Astrocyte of the cerebellum (primary cell): Measurements from ENCODE around the gene SHISAL2A.

Experiments
- DNase-seq: peaks from one replicate; pipeline ENCODE4 v3.0.0-alpha.2; 2011; ENCODE audit warnings: low read depth
- H3K4me3 ChIP-seq: 2 replicates; pipeline ENCODE4 v1.5.1; 2011; ENCODE audit warnings: mild to moderate bottlenecking, low read depth, low read length, moderate library complexity
- in situ Hi-C: cut with HindIII; loops from 2 replicates; pipeline ENCODE4 v1.10.0; 2017; ENCODE audit warnings: low sequenced_read_pairs
- TF ChIP-seq, protein P1 (sequence below): IDR thresholded peaks from 2 replicates; pipeline ENCODE4 v1.5.1; 2012; ENCODE audit warnings: low read length, low read depth, moderate library complexity, mild to moderate bottlenecking; ENCODE audit errors: missing control alignments

Gene SHISAL2A

GRCh38 chr1:52601519-52601918 lies 31.4 kb upstream of the SHISAL2A start:
- no peak overlapping the region for H3K4me3 ChIP-seq
- in situ Hi-C loops = no loop called here
- TF ChIP-seq, protein P1, sequence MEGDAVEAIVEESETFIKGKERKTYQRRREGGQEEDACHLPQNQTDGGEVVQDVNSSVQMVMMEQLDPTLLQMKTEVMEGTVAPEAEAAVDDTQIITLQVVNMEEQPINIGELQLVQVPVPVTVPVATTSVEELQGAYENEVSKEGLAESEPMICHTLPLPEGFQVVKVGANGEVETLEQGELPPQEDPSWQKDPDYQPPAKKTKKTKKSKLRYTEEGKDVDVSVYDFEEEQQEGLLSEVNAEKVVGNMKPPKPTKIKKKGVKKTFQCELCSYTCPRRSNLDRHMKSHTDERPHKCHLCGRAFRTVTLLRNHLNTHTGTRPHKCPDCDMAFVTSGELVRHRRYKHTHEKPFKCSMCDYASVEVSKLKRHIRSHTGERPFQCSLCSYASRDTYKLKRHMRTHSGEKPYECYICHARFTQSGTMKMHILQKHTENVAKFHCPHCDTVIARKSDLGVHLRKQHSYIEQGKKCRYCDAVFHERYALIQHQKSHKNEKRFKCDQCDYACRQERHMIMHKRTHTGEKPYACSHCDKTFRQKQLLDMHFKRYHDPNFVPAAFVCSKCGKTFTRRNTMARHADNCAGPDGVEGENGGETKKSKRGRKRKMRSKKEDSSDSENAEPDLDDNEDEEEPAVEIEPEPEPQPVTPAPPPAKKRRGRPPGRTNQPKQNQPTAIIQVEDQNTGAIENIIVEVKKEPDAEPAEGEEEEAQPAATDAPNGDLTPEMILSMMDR = no peak
- no peak for DNase-seq

- TF ChIP-seq, protein P1 = no peak
- in situ Hi-C loops = no loop called here
- peak within 1 kb of the TSS; percentile 42 for H3K4me3 ChIP-seq
- DNase-seq = no peak
Measured at GRCh38 chr1:52601991-52602855, 30.7 kb upstream of the SHISAL2A start, which contains the start of gene GPX7. Gene GPX7, plus strand, starts transcription at chr1:52602371. Its CDS starts 39 bp downstream, at chr1:52602410.

DNA sequence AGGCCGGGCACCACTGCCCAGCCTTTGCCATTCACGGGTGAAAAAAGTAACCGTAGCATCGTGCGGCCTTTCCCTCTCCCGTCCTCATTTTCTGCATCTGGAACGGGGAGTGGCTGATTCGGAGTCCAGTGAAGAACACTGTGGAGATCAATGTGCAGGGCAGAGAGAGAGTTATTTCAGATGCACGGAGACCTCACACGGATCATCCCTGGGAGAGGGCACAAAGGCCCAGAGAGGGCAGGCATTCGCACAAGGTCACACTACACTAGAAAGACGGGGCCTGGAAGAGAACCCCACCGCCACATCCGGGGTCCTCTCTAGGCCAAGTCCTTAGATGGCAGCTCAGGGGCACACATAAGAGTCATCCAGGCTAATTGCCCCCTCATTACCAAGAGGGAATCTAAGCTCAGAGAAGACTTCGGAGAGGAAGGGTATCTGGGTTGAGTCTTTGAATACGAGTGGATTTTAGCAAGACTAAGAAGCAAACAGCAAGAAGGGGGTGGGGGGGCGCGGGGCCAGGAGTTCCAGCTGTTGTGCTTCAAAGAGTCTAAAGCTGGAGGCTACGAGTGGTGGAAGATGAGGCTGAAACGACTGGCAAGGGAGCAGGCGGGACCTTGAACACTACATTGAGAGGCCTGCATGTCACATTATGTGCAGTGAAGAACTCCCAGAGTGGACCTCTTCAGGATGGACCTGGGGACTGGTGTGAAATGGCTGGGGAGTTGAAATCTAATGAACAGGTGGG lies 29.9 kb upstream of the SHISAL2A start:
- TF ChIP-seq, protein P1 = no peak
- in situ Hi-C loops = no loop called here
- DNase-seq = no peak
- H3K4me3 ChIP-seq = peak overlapping the region; percentile 42

- H3K4me3 ChIP-seq = no peak overlapping the region
- in situ Hi-C loops = no loop called here
- TF ChIP-seq, protein P1 = no peak
- DNase-seq = no peak
Measured at GRCh38 chr1:52603630-52604029, 29.3 kb upstream of the SHISAL2A start.

- H3K4me3 ChIP-seq = no peak overlapping the region
- TF ChIP-seq, protein P1 = no peak
- DNase-seq = no peak
- in situ Hi-C loops = no loop called here
Measured at GRCh38 chr1:52604063-52604770, 28.8 kb upstream of the SHISAL2A start.
